Measurements from ENCODE around the gene CENPP.
A peak's percentile ranks its signal among the peaks of the same experiment; 100 is the strongest.

Gene CENPP

DNA sequence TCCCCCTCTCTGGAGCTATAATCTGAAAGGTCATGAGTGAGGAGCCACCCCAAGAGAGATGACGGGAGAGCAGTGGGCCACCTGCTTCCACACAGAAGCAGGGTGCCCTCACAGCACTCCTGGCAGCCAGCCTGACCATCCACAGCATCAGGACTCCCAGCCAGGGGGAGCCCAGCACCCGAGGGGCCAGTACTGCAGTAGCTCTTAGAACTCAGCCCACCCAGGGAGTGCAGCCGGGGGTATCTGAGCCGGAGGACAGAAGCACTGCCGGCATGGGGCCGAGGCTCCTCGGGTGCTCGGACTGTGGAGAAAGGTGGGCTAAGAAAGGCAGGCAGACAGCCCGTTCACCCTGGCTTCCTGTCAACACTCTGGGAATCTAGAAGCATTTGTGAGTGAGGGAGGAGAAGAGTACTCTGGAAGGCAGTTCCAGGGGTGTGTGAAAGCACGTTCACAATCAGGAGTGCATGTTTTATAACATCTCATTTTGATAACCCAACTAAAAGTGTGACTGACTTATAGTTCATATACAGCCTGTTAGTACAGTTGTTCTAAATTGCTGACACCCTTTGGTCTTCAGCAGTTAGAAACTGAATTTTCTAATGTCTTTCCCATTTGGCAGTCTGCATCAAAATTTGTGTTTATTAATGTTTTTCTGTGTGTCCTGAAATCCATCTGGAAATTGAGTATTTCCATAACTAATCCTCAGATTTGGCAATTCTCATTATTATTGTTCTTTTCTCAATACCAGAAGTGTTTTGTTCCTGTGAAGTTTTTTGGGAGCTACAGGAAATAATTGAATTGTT, 182.5 kb downstream of the CENPP start:
- no peak for DNase-seq (ENCODE audit: low read depth)

- no peak for DNase-seq (ENCODE audit: low read depth)
These were observed 183.3 kb downstream of the CENPP start for GRCh38 chr9:92509050-92509449.

DNA sequence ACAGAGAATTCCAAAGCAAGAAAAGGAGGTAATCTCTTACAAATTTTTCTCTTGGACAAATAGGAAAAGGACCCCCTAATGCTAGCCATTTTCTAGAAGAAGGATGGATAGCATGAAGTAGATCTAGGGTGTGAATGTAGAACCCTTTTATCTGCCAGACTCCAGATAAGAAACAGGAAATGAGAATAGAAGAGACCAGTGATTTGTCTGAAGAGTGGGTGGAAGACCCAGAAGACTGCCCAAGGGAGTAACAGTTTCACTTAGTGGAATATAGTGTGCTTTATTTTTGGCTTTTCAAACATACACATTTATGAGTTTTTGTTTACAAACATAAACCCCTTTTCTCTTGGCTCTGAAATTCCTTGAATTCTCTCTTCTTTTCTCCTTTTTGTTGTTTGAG, 185.0 kb downstream of the CENPP start:
- DNase-seq (ENCODE audit: low read depth) = no peak

- DNase-seq (ENCODE audit: low read depth) = no peak
These were observed 186.9 kb downstream of the CENPP start for GRCh38 chr9:92512622-92513021.

DNA sequence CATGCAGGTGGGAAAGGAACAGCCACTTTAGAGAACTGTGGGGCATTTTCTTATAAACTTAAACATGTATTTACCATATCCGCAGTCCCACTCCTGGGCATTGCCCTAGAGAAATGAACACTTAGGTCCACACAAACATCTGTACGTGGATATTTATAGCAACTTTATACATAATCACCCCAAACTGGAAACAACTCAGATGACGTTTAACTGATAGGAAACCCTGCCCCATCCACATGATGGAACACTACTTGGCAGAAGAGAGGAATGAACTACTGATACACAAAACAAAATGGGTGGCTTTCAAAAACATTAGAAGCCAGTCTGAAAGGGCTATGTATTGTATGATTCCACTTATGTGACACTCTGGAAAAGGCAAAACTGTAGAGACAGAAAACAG, 187.6 kb downstream of the CENPP start:
- DNase-seq (ENCODE audit: low read depth) = no peak

DNA sequence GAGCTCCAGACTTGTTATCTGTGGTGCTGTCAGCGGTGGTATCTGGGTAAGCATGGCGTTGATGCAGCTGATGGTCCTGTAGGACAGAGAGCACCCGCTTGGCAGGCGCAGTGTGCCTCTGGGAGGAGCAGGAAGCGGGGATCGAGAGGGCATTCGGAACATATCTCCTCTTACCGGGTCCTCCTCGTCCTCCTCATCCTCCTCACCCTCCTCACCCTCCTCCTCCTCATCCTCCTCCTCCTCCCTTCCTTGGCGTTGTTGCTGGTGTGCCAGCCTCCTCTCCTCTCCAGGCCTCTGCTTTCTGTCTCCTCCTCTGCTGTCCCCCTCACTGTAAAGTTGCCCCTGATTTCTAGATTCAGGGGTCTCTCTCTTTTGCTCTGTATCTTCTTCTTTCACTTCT, 188.9 kb downstream of the CENPP start:
- DNase-seq (ENCODE audit: low read depth) = no peak

DNA sequence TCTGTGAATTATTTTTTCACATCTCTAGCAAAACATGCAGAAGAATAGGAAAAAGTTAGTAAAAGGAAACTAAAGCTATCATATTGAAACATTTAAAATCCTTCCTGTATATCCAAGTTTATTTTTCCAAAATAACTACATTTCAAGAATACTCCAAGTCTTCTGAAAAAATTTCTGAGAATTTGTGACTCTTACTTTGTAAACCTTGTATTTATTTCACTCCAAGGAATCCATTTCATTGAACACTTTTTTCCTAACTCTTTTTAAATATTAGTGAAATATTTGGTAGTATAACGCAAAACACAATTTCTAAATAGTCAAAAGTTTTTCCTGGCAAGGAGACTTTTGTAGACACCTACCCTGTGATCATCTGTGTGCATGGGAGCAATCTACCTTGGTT, 190.8 kb downstream of the CENPP start:
- no peak for DNase-seq (ENCODE audit: low read depth)

- no peak for DNase-seq (ENCODE audit: low read depth)
These were observed 191.3 kb downstream of the CENPP start for GRCh38 chr9:92517046-92517445.

DNA sequence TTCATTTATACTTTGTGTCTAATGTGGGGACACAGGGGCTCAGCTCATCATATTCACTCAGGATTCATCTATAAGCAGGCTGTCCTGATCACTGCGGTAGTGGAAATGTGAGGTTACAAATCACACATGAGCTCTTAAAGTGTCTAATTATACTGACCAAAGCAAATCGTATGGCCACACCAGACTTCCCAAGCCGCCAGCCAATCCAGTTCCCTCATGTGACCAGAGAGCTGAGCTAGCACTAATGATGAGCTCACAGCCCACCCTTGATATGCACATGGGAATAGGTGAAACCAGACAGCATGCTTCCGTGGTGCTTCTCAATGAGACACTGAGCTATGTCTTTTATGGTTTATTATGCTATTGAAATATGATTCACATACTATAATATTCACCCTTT, 192.4 kb downstream of the CENPP start:
- no peak for DNase-seq (ENCODE audit: low read depth)

DNA sequence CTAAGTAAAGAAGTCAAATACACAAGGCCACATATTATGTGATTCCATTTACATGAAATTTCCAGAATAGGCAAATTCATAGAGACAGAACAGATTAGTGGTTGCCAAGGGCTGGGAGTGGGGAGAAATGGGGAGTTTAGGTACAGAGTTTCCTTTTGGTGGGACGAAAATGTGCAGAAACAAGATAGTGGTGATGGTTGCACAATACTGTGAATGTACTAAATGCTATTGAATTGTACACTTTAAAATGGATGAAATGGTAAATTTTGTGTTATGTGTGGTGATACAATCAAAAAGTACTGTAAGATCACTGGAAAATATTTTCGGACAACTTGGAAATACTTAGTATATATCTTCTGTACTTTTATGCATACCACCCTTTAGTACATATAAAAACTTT, 195.1 kb downstream of the CENPP start:
- no peak for DNase-seq (ENCODE audit: low read depth)

DNA sequence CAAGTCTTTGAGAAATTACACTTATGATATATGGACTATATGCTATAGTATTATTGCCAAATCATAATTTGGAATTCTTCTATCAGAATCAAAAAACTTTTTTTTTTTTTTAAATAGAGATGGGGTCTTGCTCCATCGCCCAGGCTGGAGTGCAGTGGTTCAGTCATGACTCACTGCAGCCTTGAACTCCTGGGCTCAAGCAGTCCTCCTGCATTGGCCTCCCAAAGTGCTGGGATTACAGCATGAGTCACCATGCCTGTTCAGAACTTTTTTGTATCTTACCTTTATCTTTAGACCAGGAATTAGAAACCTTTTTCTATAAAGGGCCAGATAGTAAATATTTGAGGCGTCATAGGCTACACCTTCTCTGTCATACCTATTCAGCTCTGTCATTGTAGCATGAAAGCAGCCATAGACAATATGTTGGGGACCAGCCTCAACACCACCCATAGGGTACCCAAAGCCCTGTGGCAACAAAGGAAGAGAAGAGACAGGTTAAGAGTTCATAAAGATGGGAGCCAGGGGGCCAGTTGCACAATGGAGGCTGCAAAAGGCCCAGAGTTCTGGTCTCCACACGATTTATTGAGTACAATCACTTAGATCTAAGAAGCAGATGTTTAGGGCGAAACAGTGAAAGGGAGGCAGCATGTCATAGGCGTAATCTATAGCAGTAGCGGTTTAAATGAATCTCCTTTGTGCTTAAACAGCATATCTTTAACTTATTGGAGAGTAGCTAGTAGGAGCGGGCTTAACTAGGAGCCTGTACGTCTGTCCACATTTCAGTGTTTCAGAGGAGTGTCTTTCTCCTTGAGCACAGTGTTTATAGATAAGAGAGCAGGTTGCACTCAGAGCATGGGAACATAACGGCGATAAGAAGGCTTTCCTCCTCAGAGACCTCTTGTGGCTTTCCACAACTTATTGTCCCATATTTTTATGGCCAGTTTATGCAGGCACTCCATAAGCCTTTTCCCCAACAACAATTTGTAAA, 197.5 kb downstream of the CENPP start:
- no peak for DNase-seq (ENCODE audit: low read depth)

DNA sequence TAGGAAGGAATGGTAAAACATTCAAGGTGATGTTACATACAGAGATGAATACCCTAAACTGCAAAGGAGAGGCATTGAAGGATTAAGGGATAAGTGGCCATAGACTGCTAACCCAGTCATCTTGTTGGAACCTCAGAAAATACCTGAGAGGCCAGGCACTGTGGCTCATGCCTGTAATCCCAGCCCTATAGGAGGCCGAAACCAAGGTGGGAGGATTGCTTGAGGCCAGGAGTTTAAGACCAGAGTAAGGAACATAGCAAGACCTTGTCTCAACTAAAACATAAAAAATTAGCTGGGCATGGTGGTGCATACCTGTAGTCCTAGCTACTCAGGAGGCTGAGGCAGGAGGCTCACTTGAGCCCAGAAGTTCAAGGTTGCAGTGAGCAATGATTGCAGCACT, 199.1 kb downstream of the CENPP start:
- DNase-seq (ENCODE audit: low read depth) = no peak

GRCh38 chr9:92525306-92525705, 199.6 kb downstream of the CENPP start:
- DNase-seq (ENCODE audit: low read depth) = peak; percentile 26

DNA sequence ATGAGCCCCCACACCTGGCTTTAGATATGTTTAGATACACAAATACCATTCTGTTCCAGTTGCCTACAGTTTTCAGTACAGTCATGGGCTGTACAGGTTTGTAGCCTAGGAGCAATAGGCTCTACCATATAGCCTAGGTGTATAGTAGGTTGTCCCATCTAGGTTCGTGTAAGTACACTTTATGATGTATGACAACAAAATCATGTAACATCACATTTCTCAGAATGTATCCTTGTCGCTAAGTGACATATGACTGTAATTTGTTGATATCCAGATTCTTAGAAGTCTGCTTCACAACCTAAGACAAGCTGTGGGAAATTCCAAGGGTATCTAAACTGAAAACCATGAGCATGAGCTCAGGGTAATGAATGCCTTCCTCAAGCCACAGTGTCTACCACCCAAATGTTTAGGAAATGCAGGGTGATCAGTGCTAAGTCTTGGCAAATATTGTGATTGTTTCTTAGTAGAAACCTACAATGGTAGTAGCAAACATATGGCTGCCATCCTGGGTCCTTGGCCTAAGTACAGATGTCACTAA, 201.6 kb downstream of the CENPP start:
- DNase-seq (ENCODE audit: low read depth) = no peak

- DNase-seq (ENCODE audit: low read depth) = no peak
These were observed 202.2 kb downstream of the CENPP start for GRCh38 chr9:92527832-92528521.

DNA sequence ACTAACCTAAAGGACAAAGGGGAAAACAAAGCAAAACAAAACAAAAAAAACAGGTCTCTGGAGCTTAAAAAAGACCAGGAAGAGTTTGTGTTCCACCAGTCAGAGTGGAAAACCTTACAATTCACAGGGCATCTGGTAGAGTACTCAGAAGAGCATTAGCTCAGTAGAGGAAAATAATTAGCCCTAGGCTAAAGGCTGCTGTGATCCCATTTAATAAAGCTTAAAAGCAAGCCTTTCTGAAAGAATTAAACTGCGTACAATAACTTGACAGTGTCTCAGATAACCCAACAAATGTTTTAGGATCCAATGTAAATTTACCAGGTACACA, 202.7 kb downstream of the CENPP start:
- no peak for DNase-seq (ENCODE audit: low read depth)

DNA sequence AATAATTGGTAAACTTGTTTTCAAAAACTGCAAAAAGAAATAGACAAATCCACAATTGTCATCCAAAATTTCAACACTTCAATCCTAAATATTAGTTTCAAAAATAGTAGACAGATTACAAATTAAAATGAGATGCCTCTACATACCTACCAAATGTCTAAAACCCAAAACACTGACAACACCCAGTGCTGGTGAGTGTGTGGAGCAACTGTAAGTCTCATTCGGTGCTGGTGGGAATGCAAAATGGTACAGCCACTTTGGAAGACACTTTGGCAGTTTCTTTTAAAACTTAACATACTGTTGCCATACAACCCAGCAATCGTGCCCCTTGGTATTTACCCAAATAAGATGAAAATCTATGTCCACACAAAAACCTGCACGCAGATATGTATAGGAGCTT, 203.4 kb downstream of the CENPP start:
- no peak for DNase-seq (ENCODE audit: low read depth)

GRCh38 chr9:92530893-92531292, 205.1 kb downstream of the CENPP start:
- DNase-seq (ENCODE audit: low read depth) = no peak

- no peak for DNase-seq (ENCODE audit: low read depth)
These were observed 208.5 kb downstream of the CENPP start for GRCh38 chr9:92534204-92534603.

GRCh38 chr9:92534674-92535073, 208.9 kb downstream of the CENPP start:
- no peak for DNase-seq (ENCODE audit: low read depth)

DNA sequence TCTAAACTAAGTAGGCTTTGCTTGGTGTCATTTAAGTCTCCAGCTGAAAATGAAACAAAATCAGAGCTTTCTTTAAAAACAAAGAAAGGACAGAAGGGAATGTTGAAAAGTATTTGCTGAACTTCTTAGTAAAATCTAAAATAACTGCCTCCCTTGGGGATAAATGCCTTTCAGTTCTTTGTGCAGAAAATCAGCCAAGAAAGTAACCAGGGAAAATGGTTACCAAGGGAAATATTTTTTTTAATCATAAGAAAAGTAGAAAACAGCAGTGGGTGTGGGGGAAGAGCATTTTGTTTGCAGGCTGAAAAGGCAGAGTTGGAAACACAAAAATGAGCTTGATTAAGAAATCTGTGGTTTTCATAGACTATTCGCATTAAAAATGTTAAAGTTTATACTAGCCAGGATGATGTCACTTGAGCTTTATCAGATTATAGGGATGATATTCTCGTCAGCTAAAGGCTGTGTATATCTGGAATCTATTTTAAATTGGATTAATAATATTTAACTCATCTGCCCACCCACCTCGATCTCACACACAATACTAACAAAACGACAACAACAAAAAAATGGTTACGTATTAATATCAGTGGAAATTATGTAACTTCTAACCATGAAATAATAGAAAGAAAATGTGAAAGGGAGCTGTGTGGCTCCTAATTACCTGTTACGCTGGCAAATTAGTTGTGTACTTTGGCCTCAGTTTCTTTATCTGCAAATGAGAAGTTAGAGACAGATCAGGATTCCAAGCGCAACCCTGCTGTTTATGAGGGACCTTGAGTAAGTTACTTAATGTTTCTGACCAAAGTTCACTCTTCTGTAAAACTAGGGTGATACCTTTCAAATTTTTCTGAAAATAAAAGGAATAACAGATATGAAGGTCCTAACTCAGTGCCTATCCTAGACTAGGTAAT, 210.4 kb downstream of the CENPP start, which contains the start of gene ECM2:
Gene ECM2, minus strand, starts transcription at position 51 of the 911 bp plus-strand sequence. CDS start 13,124 bp downstream, outside the sequence.
- peak; percentile 33 for DNase-seq (ENCODE audit: low read depth)
